Esophagus squamous epithelium (tissue), 5 donors: Measurements from ENCODE around the gene LANCL1. TPM values are rescaled to one million over a fixed set of nuclear protein-coding genes. Genes with fewer than 3 reads are reported as not detected.

Source experiments
- DNase-seq: peaks from one replicate; lab custom pipeline; 2025; lab: John Stamatoyannopoulos, UW
- H3K27ac ChIP-seq, 4 donors: fragments of 200-600 bp; sonication (generic); one replicate each; pipeline ENCODE4 v1.5.1; 2016 to 2019; ENCODE audit warnings: mild to moderate bottlenecking in 1 of 4
- H3K27me3 ChIP-seq, 4 donors: fragments of 200-600 bp; sonication (generic); 1 replicate in 3 of 4; 2 replicates in 1 of 4; pipeline versions ENCODE4 v1.5.1 to v1.6.0; 2017 to 2021; ENCODE audit warnings: antibody characterized with exemption in 1 of 4
- H3K36me3 ChIP-seq, 3 donors: fragments of 200-600 bp; sonication (generic); one replicate each; pipeline ENCODE4 v1.5.1; 2016 to 2019
- H3K4me1 ChIP-seq, 3 donors: fragments of 200-600 bp; sonication (generic); one replicate each; pipeline ENCODE4 v1.5.1; 2017 to 2019
- H3K4me3 ChIP-seq, 4 donors: fragments of 200-600 bp; sonication (generic); 1 replicate in 3 of 4; 2 replicates in 1 of 4; pipeline ENCODE4 v1.5.1; 2016 to 2019; ENCODE audit warnings: mild to moderate bottlenecking in 2 of 4, moderate library complexity in 1 of 4
- H3K9me3 ChIP-seq, 3 donors: fragments of 200-600 bp; sonication (generic); one replicate each; pipeline ENCODE4 v1.5.1; 2016 to 2019
- CTCF ChIP-seq, 6 experiments: fragments of 450-650 bp in 4 of 6; fragments of 200-600 bp in 2 of 6; sonication (generic) in 2 of 6; IDR thresholded peaks; one replicate each; pipeline ENCODE4 v1.5.1; 2016 to 2019; ENCODE audit warnings: antibody characterized with exemption in 6 of 6, mild to moderate bottlenecking in 4 of 6, moderate library complexity in 4 of 6
- POLR2A ChIP-seq, 4 donors: fragments of 450-650 bp; IDR thresholded peaks; one replicate each; pipeline ENCODE4 v1.6.1; 2017; ENCODE audit warnings: antibody characterized with exemption in 4 of 4, mild to moderate bottlenecking in 4 of 4, moderate library complexity in 3 of 4
- WGBS, 2 donors: methylation state at CpG; one replicate each; pipeline ENCODE4 v1.1.5; 2018; 5-methylcytosine and 5-hydroxymethylcytosine counted together
- intact Hi-C: fragments of 100-400 bp; cut with DNase I; formaldehyde crosslinking; loops from one replicate; pipeline ENCODE4 v1.15.0; 2022
- total RNA-seq, 4 donors: library from RNA; depleted of rRNA; stranded (reverse); fragments of >200 nt; gene quantifications; one replicate each; pipeline ENCODE4 v1.1.0, GENCODE V29; 2016
- donor health status: DM: yes; HTN: yes; CAD: no.

The LANCL1 gene
- total RNA-seq, 4 donors from 2014 or later = 15.4 to 28.9 (median 24.5) TPM

GRCh38 chr2:210442878-210443277 is 33.7 kb downstream of the LANCL1 start:
- Histone ChIP-seq H3K36me3 (peaks cover 0 to 49% (median 0%) of the 10 kb centered on the region in 3 donors), H3K27ac (no peak overlapping the region)
- intact Hi-C loops = no loop called here

GRCh38 chr2:210442457-210442856 is 34.1 kb downstream of the LANCL1 start:
- Histone ChIP-seq H3K4me1 (no peaks in the 10 kb centered on the region), H3K36me3 (peaks cover 0 to 52% (median 0%) of the 10 kb centered on the region in 3 donors), H3K9me3 (peaks cover 0 to 4% (median 0%) of the 10 kb centered on the region in 3 donors), H3K27ac (no peak overlapping the region), H3K27me3 (no peaks in the 10 kb centered on the region), H3K4me3 (no peak overlapping the region)
- no peak for DNase-seq
- intact Hi-C loops = no loop called here
- TF ChIP-seq CTCF (IDR thresholded peaks at IDR 0.05) = no peak
- no peak for TF ChIP-seq POLR2A (IDR thresholded peaks at IDR 0.05)
- WGBS, 2 donors = 83 to 89% methylated on average over 2 of the region's 2 CpGs

More at GRCh38 chr2:210442878-210443277, 33.7 kb downstream of the LANCL1 start:
- Histone ChIP-seq H3K4me1 (no peaks in the 10 kb centered on the region), H3K27me3 (no peaks in the 10 kb centered on the region), H3K9me3 (peaks cover 0 to 9% (median 0%) of the 10 kb centered on the region in 3 donors), H3K4me3 (no peak overlapping the region)
- 100% methylated on average over 1 of the region's 1 CpG; no CpG with 5 or more reads in 1 of the 2 donors for WGBS, 2 donors
- no peak for DNase-seq
- TF ChIP-seq POLR2A (IDR thresholded peaks at IDR 0.05) (no peak), CTCF (IDR thresholded peaks at IDR 0.05) (no peak)

- 86 to 91% methylated on average over 3 of the region's 3 CpGs for WGBS, 2 donors
- intact Hi-C loops = no loop called here
- Histone ChIP-seq H3K9me3 (no peaks in the 10 kb centered on the region), H3K36me3 (peaks cover 0 to 64% (median 0%) of the 10 kb centered on the region in 3 donors), H3K27ac (no peak overlapping the region), H3K4me3 (no peak overlapping the region), H3K4me1 (no peaks in the 10 kb centered on the region), H3K27me3 (no peaks in the 10 kb centered on the region)
- no peak for DNase-seq
- TF ChIP-seq CTCF (IDR thresholded peaks at IDR 0.05) = no peak
- no peak for TF ChIP-seq POLR2A (IDR thresholded peaks at IDR 0.05)
Measured at GRCh38 chr2:210440206-210440605, 36.4 kb downstream of the LANCL1 start.

GRCh38 chr2:210435439-210435838 is 41.1 kb downstream of the LANCL1 start:
- H3K36me3 ChIP-seq = peaks cover 0 to 94% (median 12%) of the 10 kb centered on the region in 3 donors
- no peaks in the 10 kb centered on the region for H3K4me1 ChIP-seq
- TF ChIP-seq CTCF (IDR thresholded peaks at IDR 0.05) (no peak), POLR2A (IDR thresholded peaks at IDR 0.05) (no peak)
- WGBS, 2 donors = 95% methylated on average over 1 of the region's 1 CpG
- H3K9me3 ChIP-seq = no peaks in the 10 kb centered on the region
- no peak overlapping the region for H3K4me3 ChIP-seq
- no peak overlapping the region for H3K27ac ChIP-seq
- no peak for DNase-seq
- no peaks in the 10 kb centered on the region for H3K27me3 ChIP-seq
- intact Hi-C loops = no loop called here

- DNase-seq = no peak
- intact Hi-C loops = no loop called here
- Histone ChIP-seq H3K9me3 (peaks cover 0 to 8% (median 7%) of the 10 kb centered on the region in 3 donors), H3K36me3 (peaks cover 0 to 89% (median 12%) of the 10 kb centered on the region in 3 donors), H3K4me3 (no peak overlapping the region), H3K27ac (no peak overlapping the region), H3K27me3 (no peaks in the 10 kb centered on the region), H3K4me1 (peaks cover 0 to 4% (median 0%) of the 10 kb centered on the region in 3 donors)
- TF ChIP-seq POLR2A (IDR thresholded peaks at IDR 0.05) (no peak), CTCF (IDR thresholded peaks at IDR 0.05) (no peak)
- WGBS, 2 donors = 89 to 100% methylated on average over 1 of the region's 1 CpG
Measured at GRCh38 chr2:210432633-210433032, 43.9 kb downstream of the LANCL1 start.
